IMR-90 (cell line): ENCODE measurements around the gene GALNT7.

Experiments used
- BHLHE40 ChIP-seq: fragments of 150-350 bp; IDR thresholded peaks from 2 replicates; pipeline ENCODE4 v1.6.1; 2016; ENCODE audit warnings: mild to moderate bottlenecking, low read depth, low read length
- CTCF ChIP-seq: conservative IDR thresholded peaks from 2 replicates; pipeline ENCODE4 v1.5.1; 2012; ENCODE audit warnings: mild to moderate bottlenecking, low read depth, low read length, improper control_type of control experiment
- RFX5 ChIP-seq: IDR thresholded peaks from 2 replicates; pipeline ENCODE4 v1.8.0; 2012; ENCODE audit warnings: low read depth, mild to moderate bottlenecking, low read length, moderate library complexity
- SMC3 ChIP-seq: fragments of 150-350 bp; IDR thresholded peaks from 2 replicates; pipeline ENCODE4 v1.6.1; 2016; ENCODE audit warnings: low read depth, mild to moderate bottlenecking, antibody characterized with exemption, low read length, moderate library complexity

- TF ChIP-seq CTCF = no peak
- TF ChIP-seq BHLHE40 = no peak
- no peak for TF ChIP-seq RFX5
- no peak for TF ChIP-seq SMC3
These were observed 37.0 kb downstream of the GALNT7 start for GRCh38 chr4:173205656-173206055.
